HT-29 (cell line): ENCODE measurements around the gene KCTD13. TPM values are rescaled to one million over a fixed set of nuclear protein-coding genes. Genes with fewer than 3 reads are reported as not detected.

Experiments
- total RNA-seq: library from RNA; depleted of rRNA; stranded (reverse); fragments of >200 nt; shearing (Covaris generic); gene quantifications from 2 replicates; pipeline ENCODE4 v1.2.3, GENCODE V29; 2014; rRNA removed

KCTD13 gene
- total RNA-seq, 1 experiment from 2014 or later = 25.9 TPM

Other genes with a start within 250 kb of the KCTD13 start
- gene QPRT, start 247.0 kb downstream of the KCTD13 start, total RNA-seq = 35.2 and 42.5 TPM in 2 replicates
- 0.05 and 0.36 TPM in 2 replicates for gene C16orf54, start 180.2 kb downstream of the KCTD13 start, total RNA-seq
- 0.23 TPM in 1 of 2 replicates, not detected in the other for gene ZG16, start 148.0 kb downstream of the KCTD13 start, total RNA-seq
- gene KIF22, start 135.5 kb downstream of the KCTD13 start, total RNA-seq = 127 and 134 TPM in 2 replicates
- gene MAZ, start 119.7 kb downstream of the KCTD13 start, total RNA-seq = 795 and 814 TPM in 2 replicates
- 0.23 TPM in 1 of 2 replicates, not detected in the other for gene PRRT2, start 114.0 kb downstream of the KCTD13 start, total RNA-seq
- gene PAGR1, start 110.1 kb downstream of the KCTD13 start, total RNA-seq = 57.4 and 65.1 TPM in 2 replicates
- 157 and 185 TPM in 2 replicates for gene MVP, start 105.8 kb downstream of the KCTD13 start, total RNA-seq
- gene CDIPT, start 63.0 kb downstream of the KCTD13 start, total RNA-seq = 90.0 and 91.7 TPM in 2 replicates
- 12.3 and 17.8 TPM in 2 replicates for gene SEZ6L2, start 26.7 kb downstream of the KCTD13 start, total RNA-seq
- gene ASPHD1, start 25.7 kb downstream of the KCTD13 start, total RNA-seq = 19.5 and 24.0 TPM in 2 replicates
- 103 and 110 TPM in 2 replicates for gene TMEM219, start 35.9 kb upstream of the KCTD13 start, total RNA-seq
- gene TAOK2, start 47.6 kb upstream of the KCTD13 start, total RNA-seq = 56.5 and 56.8 TPM in 2 replicates
- gene HIRIP3, start 69.4 kb upstream of the KCTD13 start, total RNA-seq = 21.1 and 23.2 TPM in 2 replicates
- 72.2 and 79.2 TPM in 2 replicates for gene INO80E, start 70.0 kb upstream of the KCTD13 start, total RNA-seq
- gene DOC2A, start 84.8 kb upstream of the KCTD13 start, total RNA-seq = 0.89 TPM in 1 of 2 replicates, not detected in the other
- gene C16orf92, start 97.0 kb upstream of the KCTD13 start, total RNA-seq = not detected in 2 replicates
- gene TLCD3B, start 105.0 kb upstream of the KCTD13 start, total RNA-seq = 0.79 TPM in 1 of 2 replicates, not detected in the other
- 1,983 and 2,051 TPM in 2 replicates for gene ALDOA, start 139.5 kb upstream of the KCTD13 start, total RNA-seq
- 215 and 226 TPM in 2 replicates for gene PPP4C, start 149.8 kb upstream of the KCTD13 start, total RNA-seq
- gene TBX6, start 165.7 kb upstream of the KCTD13 start, total RNA-seq = 2.5 and 3.5 TPM in 2 replicates
- 14.3 and 16.2 TPM in 2 replicates for gene YPEL3, start 170.0 kb upstream of the KCTD13 start, total RNA-seq
- gene GDPD3, start 187.3 kb upstream of the KCTD13 start, total RNA-seq = 1.2 and 1.5 TPM in 2 replicates
- gene MAPK3, start 197.0 kb upstream of the KCTD13 start, total RNA-seq = 34.5 and 39.2 TPM in 2 replicates